ENCODE data around the gene KDM4B. TPM values are rescaled to one million over a fixed set of nuclear protein-coding genes. Genes with fewer than 3 reads are reported as not detected.
A peak's percentile ranks its signal among the peaks of the same experiment; 100 is the strongest.

Gene KDM4B
- total RNA-seq, 4 donors from 2014 or later, result 28.7 to 75.1 (median 46.1) TPM

DNA sequence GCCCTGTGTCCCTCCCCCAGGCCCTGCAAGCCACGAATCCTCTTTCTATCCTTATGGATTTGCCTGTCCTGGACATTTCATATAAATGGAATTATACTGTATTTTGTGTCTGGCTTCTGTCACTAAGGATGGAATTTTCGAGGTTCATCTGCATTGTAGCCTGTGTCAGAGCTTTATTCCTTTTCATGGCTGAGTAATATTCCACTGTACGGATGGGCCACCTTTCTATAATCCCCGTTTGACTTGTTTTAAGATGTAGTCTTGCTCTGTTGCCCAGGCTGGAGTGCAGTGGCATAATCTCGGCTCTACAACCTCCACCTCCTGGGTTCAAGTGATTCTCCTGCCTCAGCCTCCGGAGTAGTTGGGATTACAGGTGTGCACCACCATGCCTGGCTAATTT lies 3.9 kb upstream of the KDM4B start:
- DNase-seq, result no peak
- Histone ChIP-seq H3K9me3 (no peaks in the 10 kb centered on the region), H3K36me3 (no peaks in the 10 kb centered on the region), H3K4me3 (no peak overlapping the region), H3K27me3 (no peaks in the 10 kb centered on the region), H3K27ac (no peak overlapping the region), H3K4me1 (peaks cover 0 to 11% (median 1%) of the 10 kb centered on the region in 4 donors)
- TF ChIP-seq, protein P1, sequence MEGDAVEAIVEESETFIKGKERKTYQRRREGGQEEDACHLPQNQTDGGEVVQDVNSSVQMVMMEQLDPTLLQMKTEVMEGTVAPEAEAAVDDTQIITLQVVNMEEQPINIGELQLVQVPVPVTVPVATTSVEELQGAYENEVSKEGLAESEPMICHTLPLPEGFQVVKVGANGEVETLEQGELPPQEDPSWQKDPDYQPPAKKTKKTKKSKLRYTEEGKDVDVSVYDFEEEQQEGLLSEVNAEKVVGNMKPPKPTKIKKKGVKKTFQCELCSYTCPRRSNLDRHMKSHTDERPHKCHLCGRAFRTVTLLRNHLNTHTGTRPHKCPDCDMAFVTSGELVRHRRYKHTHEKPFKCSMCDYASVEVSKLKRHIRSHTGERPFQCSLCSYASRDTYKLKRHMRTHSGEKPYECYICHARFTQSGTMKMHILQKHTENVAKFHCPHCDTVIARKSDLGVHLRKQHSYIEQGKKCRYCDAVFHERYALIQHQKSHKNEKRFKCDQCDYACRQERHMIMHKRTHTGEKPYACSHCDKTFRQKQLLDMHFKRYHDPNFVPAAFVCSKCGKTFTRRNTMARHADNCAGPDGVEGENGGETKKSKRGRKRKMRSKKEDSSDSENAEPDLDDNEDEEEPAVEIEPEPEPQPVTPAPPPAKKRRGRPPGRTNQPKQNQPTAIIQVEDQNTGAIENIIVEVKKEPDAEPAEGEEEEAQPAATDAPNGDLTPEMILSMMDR (IDR thresholded peaks at IDR 0.05), result no peak
- no peak for TF ChIP-seq POLR2A (IDR thresholded peaks at IDR 0.05)

DNA sequence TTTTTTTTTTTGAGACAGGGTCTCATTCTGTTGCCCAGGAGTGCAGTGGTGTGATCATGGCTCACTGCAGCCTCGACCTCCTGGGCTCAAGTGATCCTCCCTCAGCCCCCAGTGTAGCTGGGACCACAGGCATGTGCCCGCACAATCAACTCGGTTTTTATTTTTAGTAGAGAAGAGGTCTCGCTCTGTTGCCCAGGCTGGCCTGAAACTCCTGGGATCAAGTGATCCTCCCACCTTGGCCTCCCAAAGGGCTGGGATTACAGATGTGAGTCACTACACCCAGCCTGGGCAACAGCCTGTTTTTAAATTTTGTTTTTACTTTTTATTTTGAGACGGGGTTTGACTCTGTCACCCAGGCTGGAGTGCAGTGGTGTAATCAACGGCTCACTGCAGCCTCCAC lies 2.3 kb upstream of the KDM4B start:
- no peak for TF ChIP-seq POLR2A (IDR thresholded peaks at IDR 0.05)
- TF ChIP-seq, protein P1 (IDR thresholded peaks at IDR 0.05), result no peak
- Histone ChIP-seq H3K36me3 (no peaks in the 10 kb centered on the region), H3K27ac (no peak overlapping the region), H3K4me1 (peaks cover 0 to 26% (median 11%) of the 10 kb centered on the region in 4 donors), H3K4me3 (no peak overlapping the region), H3K9me3 (no peaks in the 10 kb centered on the region), H3K27me3 (no peaks in the 10 kb centered on the region)
- DNase-seq, result no peak

DNA sequence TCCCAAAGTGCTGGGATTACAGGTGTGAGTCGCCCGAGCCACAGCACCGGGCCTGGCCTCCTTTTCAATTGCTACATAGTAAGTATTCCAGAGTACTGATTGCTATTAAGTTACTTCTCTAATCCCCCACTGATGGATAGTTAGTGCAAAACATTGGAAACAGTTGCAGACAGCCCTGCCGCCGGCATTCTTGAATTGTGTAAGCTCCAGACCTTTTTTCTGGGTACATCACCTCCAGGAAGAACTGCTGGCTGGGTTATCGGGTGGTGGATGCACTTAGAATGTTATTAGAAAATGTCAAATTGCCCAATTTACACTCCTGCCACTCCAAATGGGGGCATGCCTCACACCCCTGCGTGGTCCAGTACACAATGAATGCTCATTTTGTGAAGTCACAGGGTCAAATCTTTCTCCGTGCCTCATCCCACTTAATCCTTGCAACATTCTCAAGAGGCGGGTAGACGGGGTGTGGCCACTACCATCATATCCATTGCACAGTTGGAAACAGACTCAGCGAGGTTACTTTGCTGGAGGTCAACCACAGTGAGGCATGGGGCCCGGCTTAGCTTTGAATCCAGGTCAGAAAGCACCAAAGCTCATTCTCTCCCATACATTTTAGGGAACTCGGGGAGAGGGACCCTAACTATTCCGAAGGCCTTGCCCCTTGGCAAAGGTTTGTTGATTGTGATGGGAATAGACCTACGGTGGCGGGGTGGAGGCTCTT lies 1.0 kb upstream of the KDM4B start:
- Histone ChIP-seq H3K4me1 (peaks cover 0 to 39% (median 13%) of the 10 kb centered on the region in 4 donors), H3K27ac (peak overlapping the region; percentile 47 to 73 (median 60)), H3K27me3 (no peaks in the 10 kb centered on the region), H3K9me3 (no peaks in the 10 kb centered on the region), H3K36me3 (no peaks in the 10 kb centered on the region), H3K4me3 (peak overlapping the region; percentile 29 to 43 (median 31))
- no peak for TF ChIP-seq POLR2A (IDR thresholded peaks at IDR 0.05)
- TF ChIP-seq, protein P1 (IDR thresholded peaks at IDR 0.05), result no peak
- no peak for DNase-seq

DNA sequence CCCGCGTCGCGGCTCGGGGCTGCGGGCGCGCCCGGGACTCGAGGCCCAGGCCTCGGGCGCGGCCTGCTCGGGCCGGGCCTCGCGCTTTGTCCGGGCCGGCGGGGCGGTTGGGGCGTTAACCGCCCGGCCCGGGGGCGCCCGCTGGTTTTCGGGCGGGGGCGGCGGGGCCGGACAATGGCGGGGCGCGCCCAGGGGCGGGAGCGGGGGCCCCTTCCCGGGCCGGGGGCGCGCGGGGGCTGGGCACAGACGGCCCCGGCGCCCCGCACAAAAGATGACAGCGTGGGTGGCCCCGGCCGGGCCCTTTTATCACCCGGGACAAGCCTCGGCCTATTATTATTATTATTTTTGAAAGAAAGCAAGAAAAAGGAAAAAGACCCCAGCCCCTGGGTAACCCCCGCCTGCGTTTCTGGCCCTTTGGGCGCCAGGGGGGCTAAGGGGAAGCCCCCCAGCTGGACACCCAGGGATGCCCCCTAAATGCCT lies 419 bp downstream of the KDM4B start:
- H3K27ac ChIP-seq, result peak overlapping the region; percentile 51 to 84 (median 62)

DNA sequence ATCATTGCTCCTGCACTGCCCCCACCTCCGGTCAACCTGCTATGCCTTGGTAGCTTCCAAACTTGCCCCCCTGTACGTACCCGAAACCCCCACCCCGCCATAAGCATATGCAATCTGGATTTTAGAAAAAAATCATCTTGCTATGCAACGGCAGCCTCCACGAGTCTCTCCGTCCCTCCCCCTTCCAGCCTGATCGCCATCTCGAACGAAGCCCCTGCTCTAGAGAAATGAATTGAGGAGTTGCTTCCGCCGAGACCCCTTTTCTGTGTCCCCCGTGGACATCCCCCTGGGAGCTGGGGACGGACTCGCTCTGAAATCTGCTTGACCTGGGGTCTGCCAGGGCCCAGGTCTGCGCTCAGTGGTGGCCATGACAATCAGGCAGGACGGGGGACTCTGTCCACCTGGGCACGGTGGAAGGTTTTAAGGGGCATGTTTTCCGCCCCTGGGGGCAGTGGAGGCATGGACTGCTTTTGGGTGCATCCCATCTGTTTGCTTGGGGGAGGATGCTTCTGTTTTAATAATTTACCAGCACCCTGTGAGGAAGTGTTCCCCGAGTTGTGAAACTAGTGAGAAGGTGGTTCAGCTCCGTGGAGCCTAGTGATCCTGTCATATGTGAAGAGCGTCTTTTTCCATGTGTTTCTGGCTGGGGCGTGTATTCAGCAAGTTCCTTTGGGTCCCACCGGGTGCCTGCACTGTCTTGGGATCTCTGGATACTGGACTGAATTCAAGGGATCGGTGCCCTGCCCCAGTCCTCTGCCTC lies 1.0 kb downstream of the KDM4B start:
- H3K27me3 ChIP-seq, result no peaks in the 10 kb centered on the region

More for the DNA sequence above, 419 bp downstream of the KDM4B start:
- no peak for DNase-seq
- no peaks in the 10 kb centered on the region for H3K9me3 ChIP-seq
- H3K36me3 ChIP-seq, result no peaks in the 10 kb centered on the region
- TF ChIP-seq, protein P1 (IDR thresholded peaks at IDR 0.05), result no peak
- no peak for TF ChIP-seq POLR2A (IDR thresholded peaks at IDR 0.05)
- H3K4me3 ChIP-seq, result peak overlapping the region; percentile 61 to 91 (median 70)
- H3K4me1 ChIP-seq, result peaks cover 0 to 46% (median 13%) of the 10 kb centered on the region in 4 donors
- H3K27me3 ChIP-seq, result no peaks in the 10 kb centered on the region

More for the DNA sequence above, 1.0 kb downstream of the KDM4B start:
- peak in 1 of 3 donors; percentile 34 for DNase-seq
- Histone ChIP-seq H3K4me3 (peak overlapping the region; percentile 61 to 91 (median 70)), H3K4me1 (peaks cover 0 to 51% (median 13%) of the 10 kb centered on the region in 4 donors), H3K36me3 (no peaks in the 10 kb centered on the region), H3K27ac (peak overlapping the region; percentile 38 to 66 (median 54)), H3K9me3 (no peaks in the 10 kb centered on the region)
- TF ChIP-seq, protein P1 (IDR thresholded peaks at IDR 0.05), result no peak
- no peak for TF ChIP-seq POLR2A (IDR thresholded peaks at IDR 0.05)

Data from Peyer's patch (tissue), 4 donors.